ENCODE results near the gene PFN3.

- TF ChIP-seq CTCF (conservative IDR thresholded peaks at IDR 0.05; ENCODE audit: low read length) (no peak), EZH2phosphoT487 (IDR thresholded peaks at IDR 0.05; ENCODE audit: borderline replicate concordance, low read depth, low read length) (no peak)
These were observed 8.8 kb upstream of the PFN3 start, which contains the start of gene F12 for GRCh38 chr5:177409043-177409801.
